Left colon (tissue), 2 donors: ENCODE measurements around the gene CUEDC2. TPM values are rescaled to one million over a fixed set of nuclear protein-coding genes. Genes with fewer than 3 reads are reported as not detected.

Source experiments
- ATAC-seq: fragments of 200-7000 bp; cut with Tn5 transposase; one replicate; pipeline ENCODE4 v1.9.1; 2020; ENCODE audit warnings: mild to moderate bottlenecking, moderate library complexity
- DNase-seq, 2 donors: peaks; one replicate each; pipeline ENCODE4 v3.0.0-alpha.2; 2020
- intact Hi-C, 2 donors: fragments of 100-400 bp; cut with DNase I in 1 of 2; cut with micrococcal nuclease in 1 of 2; formaldehyde crosslinking; loops; one replicate each; pipeline versions ENCODE4 v1.11.2 to v1.14.0; 2022; cut with DNase I, micrococcal nuclease
- long read RNA-seq: library from polyadenylated mRNA; unstranded; transcript quantifications from one replicate; pipeline ENCODE4 v2.0.0, GENCODE V29; 2021
- total RNA-seq, 2 donors: library from RNA; stranded (reverse); fragmentation: NEBNext Ultra II Directional; extraction: Animal tissue kit (Norgen Biotek cat#: 25700); gene quantifications; one replicate each; pipeline ENCODE4 v1.2.1, GENCODE V29; 2021
- donor health status: DM: no; HTN: no; CAD: no.
- donor health status: DM: yes; HTN: yes; CAD: no.

Gene CUEDC2
- total RNA-seq = 10 to 100 TPM; 25.4 to 27.8 TPM
- long read RNA-seq, transcript CUEDC2-201 (9 exons, 1,191 nt) = major isoform, 32 of 39 reads
- long read RNA-seq, partial matches to known transcripts = 1 of 39 reads
- long read RNA-seq, other reads (novel, unspliced or antisense) = 6 of 39 reads

- peak; percentile 97 for ATAC-seq
- intact Hi-C loops = no loop called here
- DNase-seq = peak; percentile 97
Measured at GRCh38 chr10:102432162-102432950, at the start of gene CUEDC2. Gene CUEDC2, minus strand, starts transcription at chr10:102432574. Its CDS starts 7,386 bp downstream, at chr10:102425188.

GRCh38 chr10:102480396-102480795, 48.0 kb upstream of the CUEDC2 start:
- intact Hi-C loops = no loop called here
- DNase-seq (no peak), ATAC-seq (no peak)

GRCh38 chr10:102479651-102480050, 47.3 kb upstream of the CUEDC2 start:
- ATAC-seq (no peak), DNase-seq (no peak)
- intact Hi-C loops = no loop called here

GRCh38 chr10:102476466-102477141, 44.2 kb upstream of the CUEDC2 start:
- DNase-seq = no peak
- no peak for ATAC-seq
- intact Hi-C loops = no loop called here

GRCh38 chr10:102475451-102476040, 43.2 kb upstream of the CUEDC2 start:
- intact Hi-C loops = no loop called here
- no peak for DNase-seq
- ATAC-seq = no peak

- ATAC-seq (no peak), DNase-seq (no peak)
- intact Hi-C loops = no loop called here
Measured at GRCh38 chr10:102473445-102474331, 41.3 kb upstream of the CUEDC2 start.

- ATAC-seq (no peak), DNase-seq (no peak)
- intact Hi-C loops = no loop called here
Measured at GRCh38 chr10:102470579-102471546, 38.5 kb upstream of the CUEDC2 start.

GRCh38 chr10:102468683-102469082, 36.3 kb upstream of the CUEDC2 start:
- no peak for DNase-seq
- ATAC-seq = no peak
- intact Hi-C loops = no loop called here

GRCh38 chr10:102467971-102468438, 35.6 kb upstream of the CUEDC2 start:
- intact Hi-C loops = no loop called here
- DNase-seq (peak; percentile 56 to 76), ATAC-seq (peak; percentile 66)

- intact Hi-C loops = no loop called here
- no peak for DNase-seq
- ATAC-seq = no peak
Measured at GRCh38 chr10:102467318-102467717, 34.9 kb upstream of the CUEDC2 start.

- intact Hi-C loops = no loop called here
- no peak for DNase-seq
- ATAC-seq = no peak
Measured at GRCh38 chr10:102465466-102465865, 33.1 kb upstream of the CUEDC2 start.

GRCh38 chr10:102463983-102464382, 31.6 kb upstream of the CUEDC2 start:
- intact Hi-C loops = no loop called here
- DNase-seq = no peak
- no peak for ATAC-seq

GRCh38 chr10:102462512-102463054, 30.2 kb upstream of the CUEDC2 start:
- DNase-seq (no peak), ATAC-seq (no peak)
- intact Hi-C loops = no loop called here

- intact Hi-C loops = no loop called here
- ATAC-seq (peak; percentile 96), DNase-seq (peak; percentile 94 to 98)
Measured at GRCh38 chr10:102461187-102462054, 29.0 kb upstream of the CUEDC2 start.

- intact Hi-C loops = no loop called here
- DNase-seq (peak in 1 of 2 donors; percentile 24), ATAC-seq (peak; percentile 29)
Measured at GRCh38 chr10:102460836-102461186, 28.4 kb upstream of the CUEDC2 start.

GRCh38 chr10:102458656-102459055, 26.3 kb upstream of the CUEDC2 start:
- ATAC-seq = no peak
- DNase-seq = no peak
- intact Hi-C loops = no loop called here
